T-helper 17 cell (primary cell): ENCODE measurements around the gene ZIC4. TPM values are rescaled to one million over a fixed set of nuclear protein-coding genes. Genes with fewer than 3 reads are reported as not detected.

Source experiments
- ATAC-seq: fragments of 150-1000 bp; cut with Tn5 transposase; 2 replicates; pipeline ENCODE4 v1.10.0; 2021; ENCODE audit warnings: mild to moderate bottlenecking, moderate library complexity
- DNase-seq, 3 donors: peaks; one replicate each; pipeline versions ENCODE4 v3.0.0 to v3.0.0-alpha.2; 2020 to 2021
- H3K9me3 ChIP-seq: one replicate; pipeline ENCODE4 v1.7.0; 2013; ENCODE audit warnings: low read length, mild to moderate bottlenecking; ENCODE audit not compliant: control insufficient read depth, poor library complexity, severe bottlenecking
- H3K27ac Mint-ChIP-seq: one replicate; pipeline ENCODE4 v1.8.0; 2022; ENCODE audit warnings: mild to moderate bottlenecking, moderate library complexity, mixed read lengths
- H3K27me3 Mint-ChIP-seq: one replicate; pipeline ENCODE4 v1.8.0; 2022; ENCODE audit warnings: mixed read lengths
- H3K36me3 Mint-ChIP-seq: one replicate; pipeline ENCODE4 v1.8.0; 2022; ENCODE audit warnings: low read depth, mixed read lengths
- H3K4me1 Mint-ChIP-seq: one replicate; pipeline ENCODE4 v1.8.0; 2022; ENCODE audit warnings: mild to moderate bottlenecking, mixed read lengths
- H3K4me3 Mint-ChIP-seq: one replicate; pipeline ENCODE4 v1.8.0; 2022; ENCODE audit warnings: mild to moderate bottlenecking, moderate library complexity, mixed read lengths
- total RNA-seq, 4 donors: library from RNA in 2 of 4; stranded (reverse) in 2 of 4; gene quantifications; one replicate each; pipeline ENCODE4 v1.2.3 and lab custom pipeline; 2022 to 2026

ZIC4 gene
- total RNA-seq, 2 donors from 2014 or later = not detected

DNA sequence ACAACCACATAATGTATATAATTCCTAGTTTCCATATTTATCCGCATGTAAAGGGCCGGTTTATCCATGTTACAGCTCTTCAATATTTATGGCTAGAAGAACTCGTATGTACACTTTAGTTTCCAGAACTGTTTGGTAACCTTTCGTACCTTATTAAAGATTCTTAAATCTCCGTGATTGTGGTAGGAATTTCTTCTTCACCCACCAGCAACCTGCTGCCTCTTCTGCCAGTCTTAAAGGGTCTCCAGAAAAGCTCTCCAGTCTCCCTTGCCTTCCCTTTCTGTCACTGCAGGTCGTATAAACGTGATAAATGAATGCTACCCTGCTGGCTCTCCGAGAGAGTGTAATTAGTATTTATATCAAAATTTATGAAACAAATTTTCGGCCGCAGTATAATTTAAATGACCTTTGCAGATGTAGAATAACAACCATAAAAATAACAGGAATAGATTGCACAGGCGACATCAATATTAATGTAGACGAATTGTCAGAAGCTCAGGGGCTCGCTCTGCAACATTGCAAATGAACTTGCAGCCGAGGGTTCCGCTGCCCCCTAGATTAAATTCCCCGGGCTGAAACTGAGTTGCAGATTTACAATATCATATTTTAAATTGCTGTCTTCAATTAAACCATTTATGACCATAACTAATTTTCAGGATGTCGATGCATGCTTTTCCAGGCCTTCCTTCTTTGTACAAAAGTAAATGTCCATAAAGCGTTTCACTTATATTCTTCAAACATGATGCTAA lies 8.2 kb upstream of the ZIC4 start:
- DNase-seq (no peak), ATAC-seq (no peak)
- peaks cover 3% of the 10 kb centered on the region for H3K36me3 Mint-ChIP-seq
- H3K27ac Mint-ChIP-seq = no peak overlapping the region
- peaks cover 73% of the 10 kb centered on the region for H3K27me3 Mint-ChIP-seq
- H3K9me3 ChIP-seq = no peaks in the 10 kb centered on the region
- no peak overlapping the region for H3K4me3 Mint-ChIP-seq
- H3K4me1 Mint-ChIP-seq = peaks cover 6% of the 10 kb centered on the region

DNA sequence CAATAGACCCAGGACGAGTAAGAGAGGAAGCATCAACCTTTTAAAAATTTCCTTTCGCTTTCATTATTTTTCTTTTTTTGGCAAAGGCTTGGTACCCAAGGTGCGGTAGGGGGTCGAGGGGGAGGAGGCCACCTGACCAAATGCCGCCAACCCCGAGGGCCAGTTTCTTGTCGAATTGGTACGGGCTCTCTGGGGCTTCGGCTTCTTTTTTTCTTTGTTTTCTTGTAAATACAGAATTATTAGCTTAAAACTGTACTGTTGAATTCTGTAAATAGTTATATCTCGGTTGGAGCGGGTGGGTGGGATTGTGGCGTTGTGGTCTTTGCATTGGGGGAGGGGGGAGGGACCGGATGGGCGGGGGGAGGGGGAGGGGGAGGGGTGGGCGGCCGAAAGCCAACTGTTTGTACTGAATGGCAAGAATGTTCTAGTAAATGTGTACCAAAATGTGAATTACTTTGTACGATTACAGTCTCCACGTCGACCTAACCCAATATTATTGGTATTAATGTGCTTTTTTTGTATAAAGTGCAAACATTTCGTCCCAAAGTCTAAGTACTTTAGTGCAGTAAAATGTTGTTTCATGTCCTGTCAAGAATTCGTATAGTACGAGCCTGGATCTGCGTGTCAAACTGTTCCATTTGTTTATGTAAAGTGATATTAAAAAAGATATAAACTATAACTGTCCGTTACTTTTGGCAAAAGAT lies 7.5 kb upstream of the ZIC4 start:
- H3K27me3 Mint-ChIP-seq = peaks cover 67% of the 10 kb centered on the region
- no peaks in the 10 kb centered on the region for H3K9me3 ChIP-seq
- peaks cover 6% of the 10 kb centered on the region for H3K4me1 Mint-ChIP-seq
- H3K27ac Mint-ChIP-seq = no peak overlapping the region
- peak overlapping the region; percentile 68 for H3K4me3 Mint-ChIP-seq
- ATAC-seq = no peak
- DNase-seq = no peak
- peaks cover 5% of the 10 kb centered on the region for H3K36me3 Mint-ChIP-seq

DNA sequence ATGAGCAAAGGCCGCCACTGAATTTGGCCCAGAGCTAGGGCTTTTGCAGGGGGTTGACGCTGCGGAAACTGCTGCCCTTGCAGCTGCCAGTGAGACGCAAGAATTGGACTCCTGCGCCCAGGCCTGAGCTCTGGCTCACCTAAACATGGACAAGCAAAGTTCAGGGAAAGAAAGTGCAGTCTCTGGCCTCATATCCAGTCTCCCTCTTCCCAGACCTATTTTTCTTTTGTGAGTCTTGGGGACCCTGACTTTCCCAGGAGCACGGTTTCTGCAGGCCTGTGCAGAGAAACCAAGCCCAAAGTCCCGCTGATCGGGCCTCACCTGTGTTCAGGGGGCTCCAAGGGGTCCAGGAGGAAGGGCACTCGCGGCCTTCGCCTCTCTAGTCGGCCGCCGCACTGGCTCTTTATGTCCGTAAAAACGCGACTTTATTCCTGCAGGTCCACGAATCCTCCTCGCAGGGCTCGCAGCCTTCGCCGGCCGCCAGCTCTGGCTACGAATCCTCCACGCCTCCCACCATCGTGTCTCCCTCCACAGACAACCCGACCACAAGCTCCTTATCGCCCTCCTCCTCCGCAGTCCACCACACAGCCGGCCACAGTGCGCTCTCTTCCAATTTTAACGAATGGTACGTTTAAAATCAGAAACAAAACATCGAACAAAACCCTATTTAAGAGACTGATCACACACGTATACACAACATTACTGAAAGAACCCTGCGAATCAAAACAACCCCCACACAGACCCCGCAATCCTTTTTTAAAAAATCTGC lies 6.8 kb upstream of the ZIC4 start:
- ATAC-seq (no peak), DNase-seq (no peak)
- peaks cover 5% of the 10 kb centered on the region for H3K9me3 ChIP-seq
- Mint-ChIP-seq H3K4me1 (peaks cover 6% of the 10 kb centered on the region), H3K4me3 (peak overlapping the region; percentile 68), H3K27me3 (peaks cover 67% of the 10 kb centered on the region), H3K27ac (no peak overlapping the region), H3K36me3 (peaks cover 7% of the 10 kb centered on the region)

GRCh38 chr3:147412261-147412916 lies 6.0 kb upstream of the ZIC4 start:
- Mint-ChIP-seq H3K4me3 (peak overlapping the region; percentile 47), H3K27ac (no peak overlapping the region), H3K27me3 (peaks cover 67% of the 10 kb centered on the region), H3K4me1 (peaks cover 6% of the 10 kb centered on the region), H3K36me3 (peaks cover 8% of the 10 kb centered on the region)
- no peak for ATAC-seq
- no peak for DNase-seq
- H3K9me3 ChIP-seq = peaks cover 5% of the 10 kb centered on the region

GRCh38 chr3:147411815-147412241 lies 5.5 kb upstream of the ZIC4 start:
- Mint-ChIP-seq H3K36me3 (peaks cover 8% of the 10 kb centered on the region), H3K4me1 (peaks cover 6% of the 10 kb centered on the region), H3K4me3 (peak overlapping the region; percentile 47), H3K27ac (peak overlapping the region; percentile 71), H3K27me3 (peaks cover 67% of the 10 kb centered on the region)
- DNase-seq (no peak), ATAC-seq (no peak)
- H3K9me3 ChIP-seq = peaks cover 5% of the 10 kb centered on the region

- H3K27me3 Mint-ChIP-seq = peaks cover 70% of the 10 kb centered on the region
- ATAC-seq (no peak), DNase-seq (no peak)
- H3K4me1 Mint-ChIP-seq = peaks cover 6% of the 10 kb centered on the region
- H3K27ac Mint-ChIP-seq = peak overlapping the region; percentile 71
- peaks cover 5% of the 10 kb centered on the region for H3K9me3 ChIP-seq
- peaks cover 8% of the 10 kb centered on the region for H3K36me3 Mint-ChIP-seq
- peak overlapping the region; percentile 69 for H3K4me3 Mint-ChIP-seq
These were observed 5.0 kb upstream of the ZIC4 start for GRCh38 chr3:147411238-147411814.

GRCh38 chr3:147410526-147411237 lies 4.3 kb upstream of the ZIC4 start:
- H3K4me3 Mint-ChIP-seq = peak overlapping the region; percentile 69
- H3K27me3 Mint-ChIP-seq = peaks cover 76% of the 10 kb centered on the region
- no peak for DNase-seq
- no peak for ATAC-seq
- peak overlapping the region; percentile 71 for H3K27ac Mint-ChIP-seq
- H3K4me1 Mint-ChIP-seq = peaks cover 6% of the 10 kb centered on the region
- peaks cover 8% of the 10 kb centered on the region for H3K36me3 Mint-ChIP-seq
- peaks cover 5% of the 10 kb centered on the region for H3K9me3 ChIP-seq

GRCh38 chr3:147410116-147410525 lies 3.8 kb upstream of the ZIC4 start:
- Mint-ChIP-seq H3K4me3 (no peak overlapping the region), H3K36me3 (peaks cover 8% of the 10 kb centered on the region), H3K27ac (no peak overlapping the region), H3K27me3 (peaks cover 76% of the 10 kb centered on the region), H3K4me1 (peaks cover 6% of the 10 kb centered on the region)
- ATAC-seq = no peak
- H3K9me3 ChIP-seq = peaks cover 5% of the 10 kb centered on the region
- DNase-seq = no peak

DNA sequence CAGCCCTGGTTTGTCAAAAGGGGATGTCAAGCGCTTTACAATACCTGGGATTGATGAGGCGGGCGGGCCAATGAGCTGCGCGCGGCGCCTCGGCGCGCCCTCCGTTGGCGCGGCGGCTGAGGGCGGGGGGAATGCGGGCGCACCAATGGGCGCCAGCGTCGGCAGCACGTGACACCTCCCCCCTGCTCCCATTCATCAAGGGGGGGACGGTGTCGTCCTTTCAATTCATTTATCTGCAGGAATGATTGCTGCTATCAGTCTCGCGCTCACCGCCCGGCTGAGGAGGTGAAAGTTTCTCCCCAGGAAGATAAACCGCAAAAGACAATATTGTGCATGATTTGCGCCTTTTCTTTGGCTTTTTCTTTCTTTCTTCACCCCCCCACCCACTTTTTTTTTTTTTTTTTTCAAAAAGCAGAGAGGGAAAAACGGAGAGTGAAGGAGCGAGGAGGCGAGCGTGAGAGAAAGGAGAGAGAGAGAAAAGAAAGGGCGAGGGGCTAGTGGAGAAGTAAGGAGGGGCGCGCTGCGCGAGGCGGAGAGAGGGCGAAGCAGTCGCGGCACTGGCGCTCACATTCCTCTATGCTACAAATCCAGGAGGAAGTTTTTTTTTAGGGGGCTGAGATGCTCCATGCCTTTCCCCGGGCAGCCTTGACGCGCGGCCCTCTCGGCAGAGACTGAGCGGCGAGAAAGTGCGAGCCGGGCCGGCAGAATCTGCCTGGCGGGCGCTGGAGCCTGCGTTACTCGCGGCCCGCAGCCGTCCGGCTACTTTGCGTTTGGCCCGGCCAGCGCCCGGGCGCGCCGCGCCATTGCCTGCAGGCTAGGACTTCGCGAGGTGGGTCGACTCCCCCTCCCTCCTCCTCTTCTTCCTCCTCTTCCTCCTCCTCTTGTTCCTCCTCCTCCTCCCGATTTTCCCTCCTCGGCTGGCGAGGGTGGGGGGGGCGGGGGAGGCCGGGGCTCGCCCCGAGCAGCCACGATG lies 3.1 kb upstream of the ZIC4 start, which contains the start of gene ZIC1:
ZIC1 (plus strand) TSS at position 223 of the 973 bp plus-strand sequence; CDS start at position 971, 748 bp downstream.
- peaks cover 8% of the 10 kb centered on the region for H3K36me3 Mint-ChIP-seq
- peak within 1 kb of the TSS; percentile 11 for H3K27ac Mint-ChIP-seq
- ATAC-seq (no peak), DNase-seq (no peak)
- H3K4me3 Mint-ChIP-seq = peak within 1 kb of the TSS; percentile 70
- H3K4me1 Mint-ChIP-seq = peaks cover 6% of the 10 kb centered on the region
- peaks cover 77% of the 10 kb centered on the region for H3K27me3 Mint-ChIP-seq
- peaks cover 5% of the 10 kb centered on the region for H3K9me3 ChIP-seq

- Mint-ChIP-seq H3K27ac (peak overlapping the region; percentile 11), H3K4me1 (peaks cover 6% of the 10 kb centered on the region), H3K4me3 (no peak overlapping the region), H3K27me3 (peaks cover 82% of the 10 kb centered on the region), H3K36me3 (peaks cover 11% of the 10 kb centered on the region)
- DNase-seq = no peak
- peaks cover 5% of the 10 kb centered on the region for H3K9me3 ChIP-seq
- ATAC-seq = no peak
These were observed 2.1 kb upstream of the ZIC4 start for GRCh38 chr3:147408188-147409100.
